COLO668 (cell line): ENCODE results near the gene UQCRQ.
"Not testable (repeated sequence)": the region's sequence is repeated elsewhere in the genome, so short reads cannot be mapped to it uniquely, and the experiment has no call there.

Experiments used
- DNase-seq: peaks from one replicate; lab custom pipeline; 2025; ENCODE audit not compliant: unreplicated experiment; lab: John Stamatoyannopoulos, UW

UQCRQ gene

GRCh38 chr5:132832612-132833011 lies 33.8 kb upstream of the UQCRQ start:
- DNase-seq = no peak

DNA sequence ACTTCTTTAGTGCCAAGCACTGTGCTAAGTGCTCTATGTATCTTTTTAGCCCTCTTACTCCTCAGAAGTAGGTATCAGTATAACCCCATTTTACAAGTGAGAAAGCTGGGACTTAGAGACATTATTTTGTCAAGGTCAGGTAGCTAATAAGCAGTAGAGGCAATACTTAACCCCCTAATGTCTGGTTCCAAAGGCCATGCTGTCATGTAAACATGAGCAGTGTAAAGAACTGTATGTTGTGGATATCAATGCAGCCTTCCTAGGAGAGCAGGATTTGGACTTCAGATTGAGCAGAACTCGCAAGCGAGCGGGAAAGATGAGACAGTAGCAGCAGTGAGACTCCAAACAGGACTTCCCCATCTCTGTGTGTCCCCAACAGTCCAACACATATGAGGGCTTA lies 32.4 kb upstream of the UQCRQ start:
- DNase-seq = no peak

- DNase-seq = no peak
Measured at GRCh38 chr5:132836852-132837251, 29.6 kb upstream of the UQCRQ start.

DNA sequence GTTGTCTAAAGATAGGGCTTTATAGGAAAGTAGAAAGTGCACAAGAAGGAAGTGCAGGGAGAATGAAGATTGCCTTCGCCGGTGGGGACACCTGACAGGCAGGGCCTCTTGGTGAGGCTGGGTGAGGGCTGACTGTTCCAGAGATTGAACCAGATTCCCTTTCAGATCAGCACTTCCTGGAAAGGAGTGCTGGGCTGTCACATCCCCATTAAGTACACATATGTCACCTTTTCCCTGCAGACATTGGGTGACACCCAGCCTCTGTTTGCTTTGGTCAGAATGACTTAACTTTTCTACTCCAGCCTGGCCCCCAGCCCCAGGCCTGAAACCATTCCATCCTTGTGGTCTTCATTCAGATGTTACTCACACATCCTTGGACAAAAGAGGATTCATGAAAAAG lies 28.6 kb upstream of the UQCRQ start:
- peak; percentile 7 for DNase-seq

GRCh38 chr5:132838516-132839282 lies 27.7 kb upstream of the UQCRQ start:
- DNase-seq = no peak

GRCh38 chr5:132839426-132840301 lies 26.8 kb upstream of the UQCRQ start:
- no peak for DNase-seq

GRCh38 chr5:132840313-132840712 lies 26.1 kb upstream of the UQCRQ start:
- no peak for DNase-seq

- no peak for DNase-seq
Measured at GRCh38 chr5:132840896-132841295, 25.5 kb upstream of the UQCRQ start.

- no peak for DNase-seq
Measured at GRCh38 chr5:132841305-132841704, 25.1 kb upstream of the UQCRQ start.

- DNase-seq = no peak
Measured at GRCh38 chr5:132848270-132848669, 18.2 kb upstream of the UQCRQ start.

GRCh38 chr5:132849347-132849746 lies 17.1 kb upstream of the UQCRQ start:
- DNase-seq = no peak

DNA sequence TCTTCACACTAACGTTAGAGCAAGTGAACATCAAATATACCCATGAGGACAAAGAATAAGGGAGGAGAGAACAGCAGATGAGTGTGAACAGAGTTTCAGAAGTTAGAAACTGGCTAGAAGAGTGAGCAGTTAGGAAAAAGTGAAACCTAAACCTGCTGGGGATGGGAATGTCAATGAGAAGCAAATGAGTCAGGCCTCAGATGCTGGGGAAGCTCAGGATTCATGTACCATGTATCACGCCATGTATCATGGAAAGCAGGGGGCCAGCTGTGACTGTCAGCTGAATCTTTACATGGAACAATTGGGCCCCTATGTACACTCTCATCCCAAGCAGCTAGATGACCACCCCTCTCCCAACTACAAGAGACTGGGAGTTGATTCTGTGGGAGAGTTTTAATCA lies 16.4 kb upstream of the UQCRQ start:
- no peak for DNase-seq

DNA sequence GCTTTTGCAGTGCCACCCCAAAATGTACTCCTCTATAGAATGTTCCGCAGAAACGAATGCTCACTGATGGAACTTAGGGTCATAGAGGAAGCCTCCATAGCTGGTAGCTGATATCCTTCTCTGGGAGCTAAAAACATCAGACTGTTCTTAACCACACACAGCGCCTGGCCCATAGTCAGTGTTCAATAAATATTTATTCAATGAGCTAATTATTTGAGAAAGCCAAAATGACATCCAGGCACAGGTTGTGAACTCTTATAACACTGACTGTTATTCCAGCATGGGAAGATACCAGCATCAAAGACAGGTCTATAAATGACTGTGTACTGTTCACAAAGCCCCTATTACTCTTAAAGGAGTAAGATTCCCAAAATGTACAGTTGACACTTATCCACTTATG lies 13.1 kb upstream of the UQCRQ start:
- DNase-seq = no peak

DNA sequence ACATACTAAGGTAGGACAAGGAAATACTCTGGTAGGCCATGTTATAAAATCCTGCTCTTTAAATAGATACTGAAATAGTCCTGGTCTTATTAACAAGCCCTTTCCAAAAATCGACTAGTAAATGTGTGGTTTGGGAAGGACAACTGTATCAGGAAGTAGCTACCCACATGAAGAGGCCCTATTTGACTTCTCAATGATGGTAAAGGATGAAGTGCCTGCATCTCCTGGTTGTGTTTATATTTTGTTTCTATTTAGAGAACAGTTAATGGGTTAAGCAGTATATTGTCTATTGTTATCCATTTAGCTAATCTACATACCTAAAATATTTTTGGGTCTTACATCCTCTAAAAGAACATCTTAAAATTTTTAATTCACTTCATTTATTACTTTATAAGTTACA lies 12.7 kb upstream of the UQCRQ start:
- DNase-seq = no peak

GRCh38 chr5:132854301-132854700 lies 12.1 kb upstream of the UQCRQ start:
- no peak for DNase-seq

- not testable (repeated sequence) for DNase-seq
Measured at GRCh38 chr5:132854992-132855391, 11.4 kb upstream of the UQCRQ start.

DNA sequence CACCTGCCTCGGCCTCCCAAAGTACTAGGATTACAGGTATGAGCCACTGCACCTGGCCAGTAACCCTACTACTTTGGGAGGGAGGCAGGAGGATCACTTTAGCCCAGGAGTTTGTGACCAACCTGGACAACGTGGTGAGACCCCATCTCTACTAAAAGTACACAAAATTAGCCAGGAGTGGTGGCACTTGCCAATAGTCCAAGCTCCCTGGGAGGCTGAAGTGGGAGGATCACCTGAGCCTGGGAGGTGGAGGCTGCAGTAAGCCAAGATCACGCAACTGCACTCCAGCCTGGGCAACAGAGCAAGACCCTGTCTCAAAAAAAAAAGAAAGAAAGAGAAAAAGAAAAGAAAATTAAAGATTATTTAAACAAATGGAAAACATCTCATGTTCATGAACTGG lies 10.4 kb upstream of the UQCRQ start:
- no peak for DNase-seq

DNA sequence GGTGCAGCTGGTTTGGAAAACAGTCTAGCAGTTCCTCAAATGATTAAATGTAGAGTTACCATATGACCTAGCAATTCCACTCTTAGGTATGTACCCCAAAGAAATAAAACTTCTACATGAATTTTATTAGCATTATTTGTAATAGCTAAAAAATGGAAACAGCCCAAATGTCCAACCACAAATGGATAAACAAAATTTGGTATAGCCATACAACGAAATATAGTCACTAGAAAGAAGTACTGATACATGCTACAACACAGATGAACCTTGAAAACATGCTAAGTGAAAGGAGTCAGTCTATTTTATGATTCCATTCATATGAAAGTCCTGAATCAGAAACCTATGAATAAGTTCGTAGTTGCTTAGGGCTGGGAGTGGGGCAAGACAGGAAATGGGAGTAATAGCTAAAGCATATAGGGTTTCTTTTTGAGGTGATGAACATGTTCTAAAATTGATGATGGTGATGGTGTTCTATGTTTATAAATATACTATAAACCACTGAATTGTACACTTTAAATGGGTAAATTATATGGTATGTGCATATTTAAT lies 6.5 kb upstream of the UQCRQ start:
- DNase-seq = no peak

- DNase-seq = no peak
Measured at GRCh38 chr5:132860742-132861141, 5.7 kb upstream of the UQCRQ start.

DNA sequence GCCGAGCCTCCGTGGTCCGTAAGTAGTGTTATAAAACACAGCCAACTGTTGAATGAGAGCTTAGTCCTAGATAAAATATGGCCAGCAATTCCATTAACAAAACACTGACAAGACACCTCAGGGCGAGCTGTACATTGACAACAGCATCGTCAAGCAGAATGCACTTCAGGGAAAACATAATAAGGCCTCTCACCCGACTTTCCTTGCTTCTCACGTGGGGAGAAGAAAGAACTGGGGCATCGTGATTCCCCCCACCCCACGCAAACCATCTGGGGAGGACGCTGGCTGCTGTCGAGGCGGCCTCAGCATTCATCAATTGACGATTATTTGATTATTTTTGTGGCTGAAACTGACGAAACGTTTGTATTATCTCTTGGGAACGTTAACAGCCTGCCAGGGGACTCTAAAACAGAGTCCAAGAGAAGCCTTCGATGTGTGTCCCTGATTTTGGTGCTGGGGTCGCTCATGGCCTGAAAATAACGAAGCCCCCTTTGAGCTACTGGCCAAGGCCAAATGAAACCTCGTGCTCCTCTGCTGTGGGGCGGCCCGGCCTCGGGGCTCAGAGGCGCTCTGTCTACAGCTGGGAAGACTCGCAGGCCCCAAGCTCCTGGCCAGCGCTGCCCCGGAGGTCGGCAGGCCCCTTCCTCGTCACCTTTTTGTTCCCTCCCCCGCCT lies 637 bp upstream of the UQCRQ start:
- DNase-seq = no peak

DNA sequence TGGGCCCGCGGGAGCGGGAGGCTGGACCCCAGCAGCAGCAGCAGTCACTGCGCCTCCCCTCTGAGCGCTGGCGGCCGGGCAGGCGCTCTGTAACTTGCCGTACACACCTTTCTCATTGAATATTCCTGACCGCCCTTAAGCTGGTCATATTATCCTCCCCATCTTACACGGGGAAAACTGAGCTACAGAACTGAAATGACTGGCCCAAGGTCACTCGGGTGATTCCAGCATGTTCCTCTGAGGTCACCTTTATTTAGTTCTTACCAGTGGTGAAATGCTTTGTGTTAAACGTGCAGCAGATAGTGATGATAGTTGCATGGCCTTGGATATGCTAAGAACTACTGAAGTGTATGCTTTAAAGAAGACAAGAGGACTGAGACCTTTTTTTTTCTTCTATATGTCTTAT lies 607 bp downstream of the UQCRQ start:
- no peak for DNase-seq
